HCEC 1CT (cell line): Measurements from ENCODE around the gene WDR11.
A peak's percentile ranks its signal among the peaks of the same experiment; 100 is the strongest.

Experiments used
- DNase-seq: peaks from one replicate; pipeline ENCODE4 v3.0.0-alpha.2; 2017

WDR11 gene, protein sequence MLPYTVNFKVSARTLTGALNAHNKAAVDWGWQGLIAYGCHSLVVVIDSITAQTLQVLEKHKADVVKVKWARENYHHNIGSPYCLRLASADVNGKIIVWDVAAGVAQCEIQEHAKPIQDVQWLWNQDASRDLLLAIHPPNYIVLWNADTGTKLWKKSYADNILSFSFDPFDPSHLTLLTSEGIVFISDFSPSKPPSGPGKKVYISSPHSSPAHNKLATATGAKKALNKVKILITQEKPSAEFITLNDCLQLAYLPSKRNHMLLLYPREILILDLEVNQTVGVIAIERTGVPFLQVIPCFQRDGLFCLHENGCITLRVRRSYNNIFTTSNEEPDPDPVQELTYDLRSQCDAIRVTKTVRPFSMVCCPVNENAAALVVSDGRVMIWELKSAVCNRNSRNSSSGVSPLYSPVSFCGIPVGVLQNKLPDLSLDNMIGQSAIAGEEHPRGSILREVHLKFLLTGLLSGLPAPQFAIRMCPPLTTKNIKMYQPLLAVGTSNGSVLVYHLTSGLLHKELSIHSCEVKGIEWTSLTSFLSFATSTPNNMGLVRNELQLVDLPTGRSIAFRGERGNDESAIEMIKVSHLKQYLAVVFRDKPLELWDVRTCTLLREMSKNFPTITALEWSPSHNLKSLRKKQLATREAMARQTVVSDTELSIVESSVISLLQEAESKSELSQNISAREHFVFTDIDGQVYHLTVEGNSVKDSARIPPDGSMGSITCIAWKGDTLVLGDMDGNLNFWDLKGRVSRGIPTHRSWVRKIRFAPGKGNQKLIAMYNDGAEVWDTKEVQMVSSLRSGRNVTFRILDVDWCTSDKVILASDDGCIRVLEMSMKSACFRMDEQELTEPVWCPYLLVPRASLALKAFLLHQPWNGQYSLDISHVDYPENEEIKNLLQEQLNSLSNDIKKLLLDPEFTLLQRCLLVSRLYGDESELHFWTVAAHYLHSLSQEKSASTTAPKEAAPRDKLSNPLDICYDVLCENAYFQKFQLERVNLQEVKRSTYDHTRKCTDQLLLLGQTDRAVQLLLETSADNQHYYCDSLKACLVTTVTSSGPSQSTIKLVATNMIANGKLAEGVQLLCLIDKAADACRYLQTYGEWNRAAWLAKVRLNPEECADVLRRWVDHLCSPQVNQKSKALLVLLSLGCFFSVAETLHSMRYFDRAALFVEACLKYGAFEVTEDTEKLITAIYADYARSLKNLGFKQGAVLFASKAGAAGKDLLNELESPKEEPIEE

DNA sequence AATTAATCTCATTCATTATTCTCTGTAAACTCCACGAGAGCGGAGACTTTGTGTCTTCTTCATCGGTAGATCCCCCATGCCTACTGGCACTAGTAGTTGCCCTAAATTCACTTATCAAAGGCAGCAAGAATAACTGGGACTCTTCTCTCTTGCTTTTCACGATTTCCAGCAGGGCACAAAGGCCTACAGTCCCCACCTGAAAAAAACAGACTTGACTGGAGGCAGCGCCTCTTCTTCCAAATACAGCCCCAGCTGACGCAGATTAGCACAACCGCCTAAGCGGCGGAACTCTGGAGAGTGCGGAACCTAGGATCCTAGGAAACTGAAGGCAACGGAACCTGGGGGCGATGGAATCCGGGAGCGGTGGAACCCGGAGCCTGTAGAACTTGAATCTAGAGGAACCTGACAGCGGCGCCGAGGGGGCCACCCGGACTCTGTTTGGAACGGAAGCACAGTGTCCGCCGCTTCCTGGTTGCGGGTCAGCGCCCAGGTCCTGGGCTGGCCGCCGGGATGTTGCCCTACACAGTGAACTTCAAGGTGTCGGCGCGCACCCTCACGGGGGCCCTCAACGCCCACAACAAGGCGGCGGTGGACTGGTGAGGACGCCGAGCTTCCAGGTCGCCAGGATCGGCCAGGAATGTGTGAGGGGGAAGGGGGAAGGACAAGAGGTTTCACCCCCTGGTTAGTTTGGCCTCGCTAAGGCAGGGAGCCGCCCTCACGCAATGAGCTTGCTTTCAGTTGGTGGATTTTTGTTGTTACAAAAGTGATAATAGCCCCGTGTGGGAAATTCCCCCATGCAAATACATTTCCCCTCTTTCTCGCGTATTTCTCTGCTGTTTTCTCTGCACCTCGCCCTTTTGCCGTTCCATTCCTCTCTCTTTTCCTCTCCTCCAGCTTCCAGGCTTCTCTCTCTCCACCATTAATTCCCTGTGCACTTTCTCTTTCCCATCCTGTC is at the start of gene WDR11:
WDR11 (plus strand) TSS at position 452 of the 955 bp plus-strand sequence; CDS start at position 511, 59 bp downstream.
- DNase-seq, result peak; percentile 94

DNA sequence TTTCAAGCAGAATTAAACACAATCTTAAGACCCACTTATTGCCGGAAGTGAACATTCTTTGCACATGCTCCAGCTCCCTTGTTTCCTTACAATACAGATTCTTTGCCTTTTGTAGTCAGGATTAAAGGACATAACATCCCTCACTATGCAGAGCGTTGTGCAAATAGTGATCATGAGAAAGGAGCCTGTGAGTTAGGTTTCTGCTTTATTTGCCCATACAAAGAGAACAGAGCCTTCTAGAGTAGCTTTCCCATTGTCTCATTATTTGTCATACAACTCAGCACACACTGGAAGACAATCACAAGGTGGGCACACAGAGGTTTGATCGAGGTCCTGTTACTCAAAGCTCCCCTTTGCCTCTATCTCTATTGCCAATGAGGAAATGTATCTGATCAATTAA is 48.2 kb upstream of the WDR11 start:
- no peak for DNase-seq

DNA sequence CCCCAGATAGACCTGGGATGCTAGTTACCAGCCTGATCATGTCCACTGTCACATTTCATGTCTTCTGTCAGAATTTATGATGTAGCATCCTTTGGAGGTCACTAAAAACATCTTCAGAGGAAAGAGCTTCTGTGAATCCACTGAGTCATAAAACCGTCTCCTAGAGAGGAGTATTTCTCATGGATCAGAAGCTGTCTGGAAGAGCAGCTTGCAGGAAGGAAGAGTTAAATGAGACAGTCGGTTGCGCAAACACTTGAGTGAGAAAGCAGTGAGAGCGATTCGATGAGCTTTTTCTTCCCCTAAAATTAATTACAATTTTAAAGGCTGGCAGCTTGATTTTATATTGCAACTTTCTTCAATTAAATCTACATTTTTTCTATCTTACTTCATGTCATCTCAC is 47.2 kb upstream of the WDR11 start:
- DNase-seq, result no peak

DNA sequence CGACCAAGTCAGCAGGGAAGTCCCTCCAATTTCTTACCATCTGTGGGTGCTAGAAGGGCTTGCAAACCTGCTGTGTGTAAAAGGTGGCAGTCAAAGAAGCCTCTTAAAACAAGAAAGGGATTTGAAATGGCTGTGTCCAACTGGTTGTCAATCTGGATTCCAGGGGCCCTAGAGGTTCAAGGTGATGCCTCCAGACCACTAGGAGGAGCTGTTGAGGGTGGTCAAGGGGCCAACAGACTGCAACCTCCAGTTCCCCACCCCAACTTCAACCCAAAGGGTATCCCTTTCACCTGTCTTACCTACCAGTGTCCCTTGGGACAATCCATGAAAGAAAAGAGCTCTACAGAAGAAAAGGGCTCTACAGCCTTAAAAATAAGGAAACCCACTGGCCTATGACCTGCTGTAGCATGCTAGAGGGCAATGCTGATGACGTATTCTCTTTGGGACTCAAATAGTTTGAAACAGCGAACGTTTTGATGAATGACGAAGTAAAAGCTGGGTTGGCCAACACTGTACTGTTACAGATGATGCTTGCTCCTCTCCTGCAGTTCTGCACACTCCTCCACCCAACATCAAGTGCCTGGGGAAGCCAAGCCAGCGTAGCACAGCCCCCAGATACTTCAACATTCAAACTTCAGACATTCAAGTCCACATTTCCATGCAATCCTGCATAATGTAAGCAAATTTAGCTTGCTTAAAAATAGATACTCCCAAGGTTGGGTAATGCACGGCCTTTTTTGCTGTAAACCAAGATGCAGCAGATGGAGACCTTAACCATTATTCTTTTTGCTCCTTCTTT is 45.9 kb upstream of the WDR11 start:
- no peak for DNase-seq

DNA sequence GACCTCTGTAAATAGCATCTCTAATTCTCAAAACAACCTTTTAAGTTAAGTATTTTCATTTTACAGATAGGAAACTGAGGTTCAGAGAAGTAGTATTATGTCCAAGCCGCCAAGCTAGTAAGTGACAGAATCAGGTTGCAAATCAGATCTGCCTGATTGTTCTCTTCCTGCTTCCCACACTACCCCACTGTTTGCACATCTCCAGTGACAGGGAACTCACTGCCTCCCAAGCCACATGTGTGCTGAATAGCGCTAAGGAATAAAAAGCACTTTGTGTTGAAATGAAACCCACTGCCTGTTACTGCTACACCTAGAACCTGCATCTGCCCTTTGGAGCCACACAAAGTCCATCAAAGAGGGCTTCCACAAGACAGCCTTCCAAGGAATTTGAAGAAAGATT is 45.1 kb upstream of the WDR11 start:
- DNase-seq, result no peak

DNA sequence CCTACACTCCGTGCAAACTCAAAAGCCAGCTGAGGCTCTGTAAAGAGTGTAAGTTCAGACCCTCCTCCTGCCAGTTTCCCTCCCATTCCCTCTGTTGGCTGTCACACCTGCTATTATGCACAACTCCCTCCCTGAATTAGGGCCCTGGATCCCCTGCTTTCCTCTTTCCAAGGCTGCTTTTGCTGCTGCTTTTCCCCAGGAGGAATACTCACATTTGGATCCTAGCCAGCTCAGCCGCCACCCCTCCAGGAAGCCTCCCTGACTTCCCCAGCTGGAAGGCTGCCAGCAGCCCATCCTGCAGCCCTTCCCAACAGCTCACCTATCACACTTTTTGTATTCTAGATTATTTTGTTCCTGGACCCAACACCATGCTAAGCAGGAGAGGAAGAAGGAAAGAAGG is 40.9 kb upstream of the WDR11 start:
- DNase-seq, result no peak

DNA sequence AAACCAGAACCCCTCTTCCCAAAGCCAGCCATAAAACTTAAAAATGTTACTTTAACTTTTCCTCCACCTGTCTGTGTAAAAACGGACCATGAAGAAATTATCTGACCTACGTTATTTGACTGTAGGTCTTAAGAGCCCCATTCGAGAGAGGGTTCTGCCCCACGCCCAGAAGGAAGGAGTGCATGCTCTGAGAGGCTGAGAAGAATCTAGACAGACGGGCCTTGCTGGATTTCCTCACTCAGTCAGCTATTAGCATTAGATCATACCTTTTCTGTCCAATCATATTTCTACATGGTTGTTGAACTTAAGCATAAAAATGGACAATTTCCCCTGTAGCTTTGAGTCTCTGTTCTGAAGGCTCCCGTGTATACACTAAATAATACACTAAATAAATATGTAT is 38.1 kb upstream of the WDR11 start:
- no peak for DNase-seq

DNA sequence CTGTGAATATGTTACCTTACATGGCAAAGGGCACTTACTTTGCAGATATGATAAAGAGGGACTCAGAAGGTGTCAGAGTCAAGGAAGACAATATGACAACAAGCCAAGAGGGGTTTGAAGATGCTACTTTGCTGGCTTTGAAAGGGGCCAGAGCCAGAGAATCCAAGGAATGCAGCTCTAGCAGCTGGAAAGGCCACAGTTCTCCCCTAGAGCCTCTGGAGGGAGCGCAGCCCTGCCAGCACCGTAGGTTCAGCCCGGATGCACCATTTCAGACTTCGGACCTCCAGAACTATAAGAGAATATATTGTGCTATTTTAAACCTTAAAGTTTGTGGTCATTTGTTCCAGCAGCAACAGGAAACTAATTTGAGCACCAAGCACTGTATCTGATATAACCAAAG is 32.9 kb upstream of the WDR11 start:
- no peak for DNase-seq

DNA sequence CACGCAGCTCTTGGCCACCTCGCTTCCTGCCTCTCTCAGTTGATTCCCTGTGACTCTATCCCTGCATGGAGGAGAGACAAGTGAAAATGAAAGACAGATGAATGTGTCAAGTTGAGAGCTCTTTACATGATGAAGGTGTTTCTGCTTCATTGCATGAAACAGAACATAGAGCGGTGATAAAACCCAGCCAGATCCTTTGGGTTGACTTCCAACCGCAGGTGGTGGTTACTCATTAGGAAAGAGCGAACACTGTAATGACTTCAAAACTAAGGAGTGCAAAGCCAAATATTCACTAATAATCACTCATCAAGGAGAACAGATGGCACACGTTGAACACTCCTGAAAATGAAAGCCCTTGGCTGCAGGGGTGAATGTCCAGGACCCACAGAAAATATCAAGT is 31.8 kb upstream of the WDR11 start:
- DNase-seq, result no peak

DNA sequence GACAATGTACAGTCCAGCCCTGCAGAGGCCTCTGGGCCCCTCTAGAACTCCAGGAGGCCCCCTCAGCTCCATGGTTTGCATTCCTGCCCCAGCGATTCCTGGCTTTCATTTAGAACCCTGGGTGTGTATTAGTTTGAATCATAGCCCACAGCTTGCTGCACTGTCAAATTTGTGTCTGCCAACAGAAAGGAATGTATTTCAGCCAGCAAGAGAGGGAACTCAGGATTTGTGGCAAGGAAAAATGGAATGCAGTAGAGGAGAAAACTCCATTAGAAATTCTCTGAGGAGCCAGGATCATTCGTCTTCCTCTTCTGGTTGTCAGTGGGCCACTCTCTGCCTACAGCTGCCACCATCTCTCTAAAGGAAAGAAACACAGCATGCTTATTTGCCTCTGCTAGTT is 27.9 kb upstream of the WDR11 start:
- DNase-seq, result no peak

DNA sequence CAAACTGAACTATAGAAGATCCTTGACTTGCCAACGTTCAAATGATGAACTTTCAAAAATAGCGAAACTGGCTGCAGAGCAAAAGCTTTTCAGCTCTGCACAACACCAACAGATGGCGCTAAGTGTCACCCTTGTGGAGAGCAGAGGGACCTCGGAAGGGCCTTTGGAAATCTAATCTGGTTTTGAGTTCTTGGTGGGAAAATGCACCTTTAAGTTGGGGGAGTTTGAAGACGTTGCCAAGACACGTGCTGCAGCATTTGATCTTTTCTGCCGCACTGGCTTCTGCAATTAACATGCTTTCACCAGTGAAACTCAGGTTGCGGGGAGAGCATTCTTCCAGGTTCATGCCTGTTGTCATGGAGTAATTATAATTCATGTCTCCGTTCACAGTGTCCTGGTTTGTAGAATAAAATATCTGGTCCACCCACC is 26.3 kb upstream of the WDR11 start:
- DNase-seq, result no peak

DNA sequence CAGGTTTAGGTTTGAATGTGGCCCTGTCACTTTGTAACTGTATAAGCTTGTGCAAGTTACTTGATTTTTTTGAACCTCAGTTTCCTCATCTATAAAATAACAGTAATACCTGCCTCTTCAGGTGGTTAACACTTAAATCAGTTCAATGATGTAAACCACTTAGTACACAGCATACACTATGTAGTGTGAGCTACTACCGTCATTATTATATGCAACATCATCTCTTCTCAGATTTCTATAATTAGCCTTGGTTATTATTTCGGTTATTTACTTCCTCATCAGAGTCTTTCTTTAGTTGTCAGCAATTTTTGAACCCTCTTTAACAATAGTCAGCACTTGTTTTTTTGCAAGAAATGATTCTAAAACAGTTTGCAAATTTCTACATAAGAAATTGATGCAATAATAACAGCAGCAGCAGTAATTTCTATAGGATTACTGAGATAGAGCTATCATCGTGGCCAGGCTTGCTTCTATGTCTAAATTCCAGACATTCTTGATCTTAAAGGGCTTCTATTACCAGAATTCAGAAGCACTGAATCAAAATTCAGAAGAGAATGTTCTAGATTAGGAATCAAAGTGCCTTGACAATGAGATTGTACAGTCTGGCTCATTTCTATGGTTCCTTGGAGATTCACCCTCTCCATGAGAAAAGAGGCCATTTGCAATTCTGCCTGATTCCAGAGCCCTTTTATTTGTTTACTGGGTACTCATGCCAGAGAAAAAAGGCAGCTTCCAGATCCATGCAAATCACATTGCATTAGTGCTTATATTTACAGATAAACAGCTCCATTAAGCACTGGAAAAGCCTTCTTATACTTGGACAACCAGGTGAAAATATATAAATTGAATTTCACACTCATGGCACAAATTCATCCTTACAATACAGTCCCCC is 25.0 kb upstream of the WDR11 start:
- DNase-seq, result no peak

DNA sequence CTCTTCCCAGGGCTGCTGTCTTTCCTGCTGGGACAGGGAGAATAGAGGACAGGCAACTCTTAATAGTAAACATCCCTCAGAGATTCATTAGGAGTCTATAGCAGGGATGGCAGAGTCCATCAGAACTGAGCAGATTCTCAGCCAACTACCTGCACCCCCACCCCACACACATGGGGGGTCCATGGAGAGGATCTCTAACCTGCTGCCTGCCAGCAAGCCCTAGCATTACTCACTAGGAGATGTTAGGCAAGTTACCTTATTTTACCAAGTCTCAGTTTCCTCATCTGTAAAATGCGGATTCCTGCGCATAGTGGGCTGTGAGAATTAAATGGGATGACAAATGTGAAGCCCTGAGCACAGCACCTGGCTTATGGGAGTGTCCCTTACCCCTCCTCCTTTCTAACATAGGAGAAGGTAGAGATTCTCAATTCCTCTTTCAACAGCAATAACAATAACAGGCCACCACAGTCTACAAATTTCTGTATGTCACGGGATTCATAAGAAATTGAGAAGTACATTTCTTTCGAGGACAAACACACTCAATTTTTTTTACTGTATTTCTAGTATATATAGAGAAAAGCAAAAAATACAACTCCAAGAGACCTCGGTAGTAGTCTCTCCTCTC is 23.8 kb upstream of the WDR11 start:
- no peak for DNase-seq

DNA sequence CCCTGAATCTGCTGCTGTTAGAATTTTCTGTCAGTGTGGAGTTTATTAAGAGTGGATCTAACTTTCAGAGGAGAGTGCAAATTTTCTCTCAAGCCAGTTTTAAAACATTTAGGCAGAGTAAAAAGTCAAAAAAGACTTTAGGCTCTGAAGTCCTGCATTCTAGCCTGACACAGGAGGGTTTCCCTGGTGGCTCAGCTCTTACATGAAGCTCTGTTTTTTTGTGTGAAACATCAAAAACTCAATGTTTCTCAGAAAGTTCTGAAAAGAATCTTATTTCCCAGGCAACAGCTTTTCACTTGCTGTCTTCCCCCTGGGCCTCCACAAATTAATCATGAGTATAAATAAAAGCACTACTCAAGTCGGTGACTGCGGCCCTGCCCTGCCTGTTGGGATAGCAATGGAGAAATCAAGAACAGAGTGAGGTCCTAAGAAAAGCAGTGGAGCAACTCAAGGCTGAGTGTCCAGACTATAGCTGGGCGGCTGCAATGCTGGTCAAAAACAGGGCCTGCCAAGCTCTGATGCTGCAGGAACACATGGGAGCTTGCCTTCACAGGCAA is 22.3 kb upstream of the WDR11 start:
- no peak for DNase-seq

DNA sequence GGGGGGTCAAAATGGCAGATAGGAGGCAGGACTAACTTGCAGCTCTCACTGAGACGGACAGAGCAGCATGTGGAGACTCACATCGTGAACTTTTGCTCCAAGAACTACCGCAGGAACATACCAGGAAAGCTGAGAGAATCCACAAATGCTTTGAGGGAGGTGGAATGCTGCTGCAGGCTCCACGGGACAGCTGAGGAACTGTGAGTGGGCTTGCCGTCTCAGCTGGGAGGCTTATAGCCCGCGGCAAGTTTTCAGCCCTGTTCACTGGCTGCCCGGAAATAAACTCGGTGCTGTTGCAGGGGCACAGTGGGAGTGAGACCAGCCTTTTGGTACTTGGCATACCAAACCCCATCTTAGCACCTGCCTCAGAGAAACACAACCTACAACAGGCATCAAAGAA is 19.1 kb upstream of the WDR11 start:
- DNase-seq, result no peak

DNA sequence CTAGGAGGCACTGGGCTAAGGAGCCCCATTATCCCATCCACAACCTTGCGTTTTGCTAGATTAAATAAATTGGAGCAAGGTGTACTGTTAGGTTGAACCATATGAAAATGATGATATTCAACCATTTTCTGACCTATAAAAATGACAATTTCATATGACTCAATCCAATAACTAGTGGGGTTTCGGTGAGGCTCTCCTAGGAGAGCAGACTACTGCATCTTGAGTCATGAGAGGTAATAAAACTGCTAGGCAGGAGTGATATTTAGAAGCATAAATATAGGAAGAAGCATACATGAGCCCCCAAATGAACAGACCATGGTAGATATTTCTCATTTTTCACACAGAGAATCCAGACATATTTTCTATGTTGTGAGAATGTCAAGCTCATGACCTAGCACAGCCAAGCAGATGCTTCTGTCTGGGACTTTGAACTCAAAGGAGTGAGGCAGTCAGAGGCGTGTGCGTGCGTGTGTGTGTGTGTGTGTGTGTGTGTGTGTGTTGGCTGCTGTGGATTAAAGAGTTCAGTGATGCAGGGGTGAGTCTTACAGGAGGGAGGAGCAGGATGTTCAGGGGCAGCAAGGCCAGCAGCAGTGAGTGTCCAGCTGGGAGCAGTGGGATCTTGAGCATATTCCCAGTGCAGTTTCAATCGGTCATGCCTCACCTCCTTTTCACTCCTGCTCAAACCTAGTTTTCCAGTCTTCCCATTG is 17.8 kb upstream of the WDR11 start:
- DNase-seq, result no peak

DNA sequence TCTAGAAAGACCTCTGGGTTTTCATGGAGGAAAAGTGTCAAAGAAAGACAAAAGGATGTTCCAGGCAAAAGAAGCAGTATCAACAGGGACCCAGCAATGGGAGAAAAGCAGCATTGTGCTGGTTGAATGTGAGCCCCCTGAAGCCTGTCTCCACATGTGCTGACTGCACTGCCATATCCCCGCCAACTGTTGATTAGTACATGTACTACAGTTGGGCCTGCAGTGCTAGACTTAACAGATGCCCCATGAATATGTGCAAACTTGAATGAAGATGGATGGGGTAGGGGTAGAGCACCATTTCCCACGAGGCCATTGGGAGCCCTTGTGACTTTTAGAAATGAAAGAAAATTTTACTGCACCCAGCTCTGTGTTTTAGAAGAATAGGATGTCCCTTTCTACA is 15.6 kb upstream of the WDR11 start:
- DNase-seq, result no peak

DNA sequence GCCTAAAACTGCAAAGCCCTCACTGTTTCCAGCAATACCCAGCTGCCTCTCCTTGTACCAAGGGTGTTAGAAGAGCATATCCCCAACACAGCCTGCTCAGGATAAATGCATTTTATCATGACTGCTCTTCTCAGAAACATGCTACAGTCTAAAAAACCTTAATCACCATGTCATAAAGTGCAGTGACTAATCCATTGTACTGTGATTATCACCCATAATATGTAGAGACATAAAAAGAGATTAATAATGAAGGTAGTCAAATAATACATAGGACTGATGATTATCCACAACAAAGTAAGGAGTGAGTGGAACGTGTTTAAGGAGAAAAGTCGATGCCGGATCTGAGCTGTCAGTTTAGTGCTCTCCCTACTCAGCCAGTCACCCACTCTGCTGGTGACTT is 12.2 kb upstream of the WDR11 start:
- no peak for DNase-seq
